IMR-90 (cell line): ENCODE results near the gene MAP2. TPM values are rescaled to one million over a fixed set of nuclear protein-coding genes. Genes with fewer than 3 reads are reported as not detected.

Experiments used
- ATAC-seq: fragments of 200-7000 bp; cut with Tn5 transposase; 2 replicates; pipeline ENCODE4 v1.9.1; 2020; ENCODE audit warnings: low read depth, mild to moderate bottlenecking, moderate library complexity
- BruUV-seq: library from RNA; stranded (reverse); fragments of 400-500 nt; replicated peaks from 2 replicates; lab custom pipeline; 2021; lab: Mats Ljungman, UMichigan
- CTCF ChIA-PET: fragments of 300-600 bp; formaldehyde crosslinking; extraction: SDS; loops from one replicate; lab custom pipeline; 2021; ENCODE audit warnings: antibody characterized with exemption; lab: Yijun Ruan, JAX
- POLR2A ChIA-PET: fragments of 300-600 bp; sonication (Branson Sonifier 250); formaldehyde crosslinking; loops from one replicate; lab custom pipeline; 2022; ENCODE audit warnings: antibody characterized with exemption; ENCODE audit not compliant: unreplicated experiment; lab: Charles Lee
- DNase-seq: peaks from one replicate; pipeline ENCODE4 v3.0.0; 2013
- H2AFZ ChIP-seq: replicated peaks from 2 replicates; pipeline ENCODE3; 2013; ENCODE audit warnings: low read length, mild to moderate bottlenecking; ENCODE audit not compliant: poor library complexity
- H2AK5ac ChIP-seq: 2 replicates; pipeline ENCODE4 v1.6.1; 2013; ENCODE audit warnings: low read depth, low read length, inconsistent platforms
- H2AK9ac ChIP-seq: replicated peaks from 2 replicates; pipeline ENCODE3; 2013; ENCODE audit warnings: mild to moderate bottlenecking, low read depth, low read length, moderate library complexity; ENCODE audit not compliant: poor library complexity
- H2BK120ac ChIP-seq: 2 replicates; pipeline ENCODE4 v1.6.1; 2013; ENCODE audit warnings: low read depth, low read length, inconsistent platforms
- H2BK15ac ChIP-seq: 3 replicates; pipeline ENCODE4 v1.6.1; 2013; ENCODE audit warnings: low read depth, low read length, inconsistent platforms
- H2BK20ac ChIP-seq: 2 replicates; pipeline ENCODE4 v1.6.1; 2013; ENCODE audit warnings: low read depth, mild to moderate bottlenecking, inconsistent platforms, low read length, moderate library complexity
- H2BK5ac ChIP-seq: 2 replicates; pipeline ENCODE4 v1.6.1; 2013; ENCODE audit warnings: mild to moderate bottlenecking, low read depth, low read length, inconsistent platforms; ENCODE audit not compliant: poor library complexity, severe bottlenecking
- H3K14ac ChIP-seq: replicated peaks from 2 replicates; pipeline ENCODE4 v1.6.1; 2013; ENCODE audit warnings: low read depth, low read length, inconsistent platforms
- H3K18ac ChIP-seq: 2 replicates; pipeline ENCODE4 v1.6.1; 2013; ENCODE audit warnings: low read depth, low read length, control low read depth
- H3K23ac ChIP-seq: 2 replicates; pipeline ENCODE4 v1.6.1; 2013; ENCODE audit warnings: low read depth, low read length, inconsistent platforms
- H3K27ac ChIP-seq: 2 replicates; pipeline ENCODE4 v1.5.1; 2013; ENCODE audit warnings: mild to moderate bottlenecking, control low read depth, low read length; ENCODE audit not compliant: insufficient read depth
- H3K27me3 ChIP-seq: 2 replicates; pipeline ENCODE4 v1.6.1; 2013; ENCODE audit warnings: low read length; ENCODE audit not compliant: control insufficient read depth, insufficient read depth
- H3K36me3 ChIP-seq: 2 replicates; pipeline ENCODE4 v1.6.1; 2013; ENCODE audit warnings: low read length, mixed read lengths; ENCODE audit not compliant: control insufficient read depth, insufficient read depth
- H3K4ac ChIP-seq: 2 replicates; pipeline ENCODE4 v1.6.1; 2013; ENCODE audit warnings: low read depth, low read length, inconsistent platforms
- H3K4me1 ChIP-seq: 2 replicates; pipeline ENCODE4 v1.6.1; 2013; ENCODE audit warnings: low read length, mixed read lengths; ENCODE audit not compliant: control insufficient read depth, insufficient read depth
- H3K4me2 ChIP-seq: 2 replicates; pipeline ENCODE4 v1.6.1; 2013; ENCODE audit warnings: low read depth, mild to moderate bottlenecking, control low read depth, low read length, moderate library complexity
- H3K4me3 ChIP-seq: 2 replicates; pipeline ENCODE4 v1.5.1; 2013; ENCODE audit warnings: low read depth, mild to moderate bottlenecking, control low read depth, low read length, moderate library complexity; ENCODE audit not compliant: insufficient read depth
- H3K56ac ChIP-seq: 2 replicates; pipeline ENCODE4 v1.6.1; 2013; ENCODE audit warnings: low read length, inconsistent platforms; ENCODE audit not compliant: insufficient read depth; ENCODE audit errors: extremely low read depth
- H3K79me1 ChIP-seq, 2 experiments: 2 replicates each; pipeline ENCODE4 v1.6.1; 2013; ENCODE audit warnings: low read length in 2 of 2, inconsistent platforms in 1 of 2, low read depth in 1 of 2
- H3K9ac ChIP-seq: 2 replicates; pipeline ENCODE4 v1.6.1; 2013; ENCODE audit warnings: low read depth, low read length, control low read depth
- H3K9me1 ChIP-seq: 2 replicates; pipeline ENCODE4 v1.6.1; 2013; ENCODE audit warnings: low read length, inconsistent platforms; ENCODE audit not compliant: insufficient read depth
- H3K9me3 ChIP-seq: 2 replicates; pipeline ENCODE4 v1.6.1; 2013; ENCODE audit warnings: low read length; ENCODE audit not compliant: control insufficient read depth, insufficient read depth
- H4K20me1 ChIP-seq: 2 replicates; pipeline ENCODE4 v1.6.1; 2013; ENCODE audit warnings: low read length, inconsistent platforms; ENCODE audit not compliant: insufficient read depth
- H4K5ac ChIP-seq: 2 replicates; pipeline ENCODE4 v1.6.1; 2013; ENCODE audit warnings: mild to moderate bottlenecking, low read depth, low read length, control low read depth
- H4K8ac ChIP-seq, 2 experiments: 2 replicates each; pipeline ENCODE4 v1.6.1; 2013; ENCODE audit warnings: low read depth in 2 of 2, low read length in 2 of 2, control low read depth in 1 of 2, inconsistent platforms in 1 of 2
- H4K91ac ChIP-seq: 2 replicates; pipeline ENCODE4 v1.6.1; 2013; ENCODE audit warnings: low read depth, low read length, inconsistent platforms; ENCODE audit not compliant: insufficient read depth
- BHLHE40 ChIP-seq: fragments of 150-350 bp; IDR thresholded peaks from 2 replicates; pipeline ENCODE4 v1.6.1; 2016; ENCODE audit warnings: mild to moderate bottlenecking, low read depth, low read length
- CEBPB ChIP-seq: IDR thresholded peaks from 2 replicates; pipeline ENCODE4 v1.6.1; 2012; ENCODE audit warnings: low read depth, low read length, improper control_type of control experiment
- CHD1 ChIP-seq: IDR thresholded peaks from 2 replicates; pipeline ENCODE4 v1.6.1; 2012; ENCODE audit warnings: low read depth, low read length, improper control_type of control experiment
- ELK1 ChIP-seq: fragments of 150-350 bp; IDR thresholded peaks from 2 replicates; pipeline ENCODE4 v1.6.1; 2016; ENCODE audit warnings: low read depth, mild to moderate bottlenecking, low read length, moderate library complexity, borderline replicate concordance
- MAFK ChIP-seq: IDR thresholded peaks from 2 replicates; pipeline ENCODE4 v1.6.1; 2012; ENCODE audit warnings: low read depth, low read length, improper control_type of control experiment
- MAZ ChIP-seq: IDR thresholded peaks from 2 replicates; pipeline ENCODE4 v1.6.1; 2012; ENCODE audit warnings: low read depth, mild to moderate bottlenecking, low read length, improper control_type of control experiment, moderate library complexity, borderline replicate concordance
- MXI1 ChIP-seq: IDR thresholded peaks from 2 replicates; pipeline ENCODE4 v1.6.1; 2012; ENCODE audit warnings: low read depth, mild to moderate bottlenecking, low read length, moderate library complexity, borderline replicate concordance
- NFE2L2 ChIP-seq: fragments of 150-350 bp; IDR thresholded peaks from 2 replicates; pipeline ENCODE4 v1.6.1; 2016; ENCODE audit warnings: low read depth, mild to moderate bottlenecking, low read length
- POLR2A ChIP-seq: IDR thresholded peaks from 2 replicates; pipeline ENCODE4 v1.6.1; 2012; ENCODE audit warnings: mild to moderate bottlenecking, low read depth, low read length
- RAD21 ChIP-seq: IDR thresholded peaks from 2 replicates; pipeline ENCODE4 v1.6.1; 2012; ENCODE audit warnings: low read length, improper control_type of control experiment
- RCOR1 ChIP-seq: IDR thresholded peaks from 2 replicates; pipeline ENCODE4 v1.6.1; 2012; ENCODE audit warnings: mild to moderate bottlenecking, low read length, improper control_type of control experiment; ENCODE audit not compliant: insufficient replicate concordance
- SMC3 ChIP-seq: fragments of 150-350 bp; IDR thresholded peaks from 2 replicates; pipeline ENCODE4 v1.6.1; 2016; ENCODE audit warnings: low read depth, mild to moderate bottlenecking, antibody characterized with exemption, low read length, moderate library complexity
- USF2 ChIP-seq: fragments of 150-350 bp; IDR thresholded peaks from 2 replicates; pipeline ENCODE4 v1.6.1; 2017; ENCODE audit warnings: mild to moderate bottlenecking, antibody characterized with exemption, low read length, low read depth
- dilution Hi-C: fragments of 300-500 bp; cut with HindIII; formaldehyde crosslinking; loops from one replicate; pipeline ENCODE4 v1.14.3; 2018; ENCODE audit warnings: low sequenced_read_pairs; ENCODE audit not compliant: unreplicated experiment
- in situ Hi-C: fragments of 300-500 bp; cut with MboI; formaldehyde crosslinking; loops from 3 replicates; pipeline ENCODE4 v1.14.3; 2019; ENCODE audit warnings: low sequenced_read_pairs, inconsistent platforms, mixed read lengths
- intact Hi-C: fragments of 100-400 bp; cut with micrococcal nuclease; formaldehyde crosslinking; loops from 2 replicates; pipeline ENCODE4 v1.10.0; 2022
- polyA plus RNA-seq, 3 experiments: library from polyadenylated mRNA; depleted of rRNA; stranded (reverse); fragments of >200 nt; gene quantifications; 2 replicates each; pipeline ENCODE4 v1.2.3, GENCODE V29; 2012; ENCODE audit warnings: low replicate concordance in 1 of 3
- total RNA-seq: library from RNA; depleted of rRNA; stranded (reverse); fragments of >200 nt; gene quantifications from 2 replicates; pipeline ENCODE4 v1.2.3, GENCODE V29; 2012
- TF ChIP-seq, protein P1 (sequence below): conservative IDR thresholded peaks from 2 replicates; pipeline ENCODE4 v1.5.1; 2012; ENCODE audit warnings: mild to moderate bottlenecking, low read depth, low read length, improper control_type of control experiment

MAP2 gene
- total and polyA plus RNA-seq, 2 of the 4 experiments (the other 2 are of a cell fraction): 0.29 to 0.36 TPM

DNA sequence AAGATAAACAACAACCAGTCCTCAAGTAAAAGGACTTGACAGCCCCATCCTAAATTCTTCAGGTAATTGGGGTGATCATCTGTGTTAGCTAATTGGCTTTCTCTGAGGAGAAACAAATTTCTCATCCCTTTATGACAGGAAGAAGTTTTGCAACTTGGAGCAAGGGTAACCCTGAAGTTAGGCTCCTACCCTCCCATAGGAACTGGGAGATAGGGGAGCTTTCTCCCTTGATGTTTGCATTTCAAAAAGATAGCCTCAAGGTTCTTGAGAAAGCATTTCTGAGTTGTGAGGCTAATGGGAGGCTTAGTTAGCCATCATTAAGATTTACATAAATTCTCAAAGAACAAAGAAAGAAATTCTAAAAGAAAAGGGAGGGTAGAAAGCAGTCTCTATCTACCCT lies 95.4 kb downstream of the MAP2 start:
- no peak for TF ChIP-seq RAD21
- TF ChIP-seq SMC3: no peak
- no peak for TF ChIP-seq POLR2A
- no peak for TF ChIP-seq MAZ
- TF ChIP-seq USF2: no peak
- TF ChIP-seq ELK1: no peak
- TF ChIP-seq MAFK: no peak
- no peak for TF ChIP-seq NFE2L2
- TF ChIP-seq, protein P1, sequence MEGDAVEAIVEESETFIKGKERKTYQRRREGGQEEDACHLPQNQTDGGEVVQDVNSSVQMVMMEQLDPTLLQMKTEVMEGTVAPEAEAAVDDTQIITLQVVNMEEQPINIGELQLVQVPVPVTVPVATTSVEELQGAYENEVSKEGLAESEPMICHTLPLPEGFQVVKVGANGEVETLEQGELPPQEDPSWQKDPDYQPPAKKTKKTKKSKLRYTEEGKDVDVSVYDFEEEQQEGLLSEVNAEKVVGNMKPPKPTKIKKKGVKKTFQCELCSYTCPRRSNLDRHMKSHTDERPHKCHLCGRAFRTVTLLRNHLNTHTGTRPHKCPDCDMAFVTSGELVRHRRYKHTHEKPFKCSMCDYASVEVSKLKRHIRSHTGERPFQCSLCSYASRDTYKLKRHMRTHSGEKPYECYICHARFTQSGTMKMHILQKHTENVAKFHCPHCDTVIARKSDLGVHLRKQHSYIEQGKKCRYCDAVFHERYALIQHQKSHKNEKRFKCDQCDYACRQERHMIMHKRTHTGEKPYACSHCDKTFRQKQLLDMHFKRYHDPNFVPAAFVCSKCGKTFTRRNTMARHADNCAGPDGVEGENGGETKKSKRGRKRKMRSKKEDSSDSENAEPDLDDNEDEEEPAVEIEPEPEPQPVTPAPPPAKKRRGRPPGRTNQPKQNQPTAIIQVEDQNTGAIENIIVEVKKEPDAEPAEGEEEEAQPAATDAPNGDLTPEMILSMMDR: no peak
- TF ChIP-seq RCOR1: no peak
- TF ChIP-seq BHLHE40: no peak
- no peak for TF ChIP-seq CHD1
- no peak for TF ChIP-seq MXI1
- TF ChIP-seq CEBPB: no peak
- Histone ChIP-seq H2AFZ (no peak overlapping the region), H3K27ac (no peak overlapping the region), H3K4me3 (no peak overlapping the region), H2BK120ac (no peak overlapping the region), H4K8ac (no peak overlapping the region), H3K14ac (no peak overlapping the region), H2BK20ac (no peak overlapping the region), H3K56ac (no peak overlapping the region), H2BK5ac (no peak overlapping the region), H2AK9ac (no peak overlapping the region), H3K4me2 (no peak overlapping the region), H3K27me3 (no peaks in the 10 kb centered on the region), H2AK5ac (no peak overlapping the region), H3K4ac (no peak overlapping the region), H3K36me3 (no peaks in the 10 kb centered on the region), H4K91ac (no peak overlapping the region), H4K20me1 (no peaks in the 10 kb centered on the region), H3K79me1 (no peaks in the 10 kb centered on the region), H3K9ac (no peak overlapping the region), H4K5ac (no peak overlapping the region), H3K9me3 (no peaks in the 10 kb centered on the region), H3K4me1 (no peaks in the 10 kb centered on the region), H3K23ac (no peak overlapping the region), H3K18ac (no peak overlapping the region), H3K9me1 (no peaks in the 10 kb centered on the region), H2BK15ac (no peak overlapping the region)
- DNase-seq: no peak
- ChIA-PET CTCF (no interaction called here), POLR2A (no interaction called here)
- dilution Hi-C loops (no loop called here), intact Hi-C loops (no loop called here), in situ Hi-C loops (no loop called here)
- BruUV-seq: no TSS peak
- no peak for ATAC-seq
